Nephron progenitor cell (in vitro differentiated cells): ENCODE data around the gene DNAJB12.
"Not testable (repeated sequence)": the region's sequence is repeated elsewhere in the genome, so short reads cannot be mapped to it uniquely, and the experiment has no call there.

ENCODE experiments used
- DNase-seq: peaks from one replicate; pipeline ENCODE4 v3.0.0; 2021
- H3K27ac Mint-ChIP-seq: 2 replicates; pipeline ENCODE4 v1.8.0; 2021; ENCODE audit warnings: mild to moderate bottlenecking, moderate library complexity, mixed read lengths
- H3K27me3 Mint-ChIP-seq: 2 replicates; pipeline ENCODE4 v1.8.0; 2021; ENCODE audit warnings: mild to moderate bottlenecking, low read depth, mixed read lengths; ENCODE audit not compliant: poor library complexity
- H3K36me3 Mint-ChIP-seq: 2 replicates; pipeline ENCODE4 v1.8.0; 2021; ENCODE audit warnings: low read depth, mixed read lengths
- H3K4me1 Mint-ChIP-seq: 2 replicates; pipeline ENCODE4 v1.8.0; 2021; ENCODE audit warnings: mixed read lengths
- H3K4me3 Mint-ChIP-seq: 2 replicates; pipeline ENCODE4 v1.8.0; 2021; ENCODE audit warnings: mild to moderate bottlenecking, moderate library complexity, mixed read lengths
- H3K9me3 Mint-ChIP-seq: 2 replicates; pipeline ENCODE4 v1.8.0; 2021; ENCODE audit warnings: mild to moderate bottlenecking, moderate library complexity, mixed read lengths
- TF ChIP-seq, protein P1 (sequence below): fragments of 200-600 bp; sonication (generic); IDR thresholded peaks from 2 replicates; pipeline ENCODE4 v1.5.0; 2021; ENCODE audit warnings: antibody characterized with exemption

DNAJB12 gene

GRCh38 chr10:72353028-72353964 lies 1.4 kb downstream of the DNAJB12 start:
- Mint-ChIP-seq H3K36me3 (peaks cover 26% of the 10 kb centered on the region), H3K27ac (peak overlapping the region; percentile 100), H3K4me3 (peak overlapping the region; percentile 99), H3K4me1 (peaks cover 34% of the 10 kb centered on the region), H3K9me3 (peaks cover 6% of the 10 kb centered on the region), H3K27me3 (peaks cover 8% of the 10 kb centered on the region)
- TF ChIP-seq, protein P1, sequence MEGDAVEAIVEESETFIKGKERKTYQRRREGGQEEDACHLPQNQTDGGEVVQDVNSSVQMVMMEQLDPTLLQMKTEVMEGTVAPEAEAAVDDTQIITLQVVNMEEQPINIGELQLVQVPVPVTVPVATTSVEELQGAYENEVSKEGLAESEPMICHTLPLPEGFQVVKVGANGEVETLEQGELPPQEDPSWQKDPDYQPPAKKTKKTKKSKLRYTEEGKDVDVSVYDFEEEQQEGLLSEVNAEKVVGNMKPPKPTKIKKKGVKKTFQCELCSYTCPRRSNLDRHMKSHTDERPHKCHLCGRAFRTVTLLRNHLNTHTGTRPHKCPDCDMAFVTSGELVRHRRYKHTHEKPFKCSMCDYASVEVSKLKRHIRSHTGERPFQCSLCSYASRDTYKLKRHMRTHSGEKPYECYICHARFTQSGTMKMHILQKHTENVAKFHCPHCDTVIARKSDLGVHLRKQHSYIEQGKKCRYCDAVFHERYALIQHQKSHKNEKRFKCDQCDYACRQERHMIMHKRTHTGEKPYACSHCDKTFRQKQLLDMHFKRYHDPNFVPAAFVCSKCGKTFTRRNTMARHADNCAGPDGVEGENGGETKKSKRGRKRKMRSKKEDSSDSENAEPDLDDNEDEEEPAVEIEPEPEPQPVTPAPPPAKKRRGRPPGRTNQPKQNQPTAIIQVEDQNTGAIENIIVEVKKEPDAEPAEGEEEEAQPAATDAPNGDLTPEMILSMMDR = no peak
- no peak for DNase-seq

GRCh38 chr10:72351479-72351878 lies 3.2 kb downstream of the DNAJB12 start:
- Mint-ChIP-seq H3K9me3 (peaks cover 6% of the 10 kb centered on the region), H3K36me3 (peaks cover 26% of the 10 kb centered on the region), H3K4me3 (no peak overlapping the region), H3K27ac (peak overlapping the region; percentile 52), H3K27me3 (peaks cover 8% of the 10 kb centered on the region), H3K4me1 (peaks cover 34% of the 10 kb centered on the region)
- DNase-seq = no peak
- TF ChIP-seq, protein P1 = no peak

DNA sequence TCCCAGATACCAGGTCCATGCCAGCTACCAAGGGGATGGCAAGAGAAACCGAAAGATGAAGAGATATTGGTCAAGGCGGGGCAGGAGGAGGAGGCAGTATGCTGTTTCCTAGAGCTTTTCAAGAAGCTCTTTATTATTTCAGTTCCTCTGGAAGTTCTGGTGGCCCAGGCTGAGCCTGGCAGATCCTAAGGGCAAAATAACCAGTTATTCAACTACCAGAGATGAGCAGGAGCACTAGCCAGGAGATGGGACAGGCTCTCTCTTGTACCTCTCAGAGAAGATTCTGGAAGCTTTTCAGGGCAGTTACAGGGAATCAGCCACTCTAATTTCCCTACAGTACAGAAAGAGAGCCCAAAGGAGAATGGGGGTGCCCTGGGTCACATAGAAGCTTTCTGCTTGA lies 5.3 kb downstream of the DNAJB12 start:
- no peaks in the 10 kb centered on the region for H3K9me3 Mint-ChIP-seq
- no peak overlapping the region for H3K4me3 Mint-ChIP-seq
- peaks cover 19% of the 10 kb centered on the region for H3K36me3 Mint-ChIP-seq
- H3K27me3 Mint-ChIP-seq = peaks cover 2% of the 10 kb centered on the region
- DNase-seq = no peak
- H3K27ac Mint-ChIP-seq = peak overlapping the region; percentile 92
- TF ChIP-seq, protein P1 = no peak
- peaks cover 26% of the 10 kb centered on the region for H3K4me1 Mint-ChIP-seq

GRCh38 chr10:72348282-72348681 lies 6.4 kb downstream of the DNAJB12 start:
- DNase-seq = no peak
- Mint-ChIP-seq H3K4me1 (peaks cover 19% of the 10 kb centered on the region), H3K9me3 (no peaks in the 10 kb centered on the region), H3K36me3 (peaks cover 23% of the 10 kb centered on the region), H3K27ac (no peak overlapping the region), H3K4me3 (no peak overlapping the region), H3K27me3 (peaks cover 2% of the 10 kb centered on the region)
- TF ChIP-seq, protein P1 = no peak

- H3K4me1 Mint-ChIP-seq, H3K27me3 Mint-ChIP-seq, H3K9me3 Mint-ChIP-seq, DNase-seq, H3K27ac Mint-ChIP-seq, H3K4me3 Mint-ChIP-seq: not testable (repeated sequence)
- peaks cover 15% of the 10 kb centered on the region for H3K36me3 Mint-ChIP-seq
Measured at GRCh38 chr10:72346117-72346516, 8.6 kb downstream of the DNAJB12 start.

GRCh38 chr10:72344932-72345331 lies 9.8 kb downstream of the DNAJB12 start:
- no peak overlapping the region for H3K4me3 Mint-ChIP-seq
- no peaks in the 10 kb centered on the region for H3K27me3 Mint-ChIP-seq
- H3K36me3 Mint-ChIP-seq = peaks cover 19% of the 10 kb centered on the region
- H3K4me1 Mint-ChIP-seq = no peaks in the 10 kb centered on the region
- H3K9me3 Mint-ChIP-seq = no peaks in the 10 kb centered on the region
- DNase-seq = no peak
- TF ChIP-seq, protein P1 = no peak
- H3K27ac Mint-ChIP-seq = no peak overlapping the region
